ENCODE results near the gene C3.
A peak's percentile ranks its signal among the peaks of the same experiment; 100 is the strongest.
"Not testable (repeated sequence)": the region's sequence is repeated elsewhere in the genome, so short reads cannot be mapped to it uniquely, and the experiment has no call there.

The C3 gene

GRCh38 chr19:6753178-6754031 lies 33.0 kb upstream of the C3 start:
- TF ChIP-seq, protein P1, sequence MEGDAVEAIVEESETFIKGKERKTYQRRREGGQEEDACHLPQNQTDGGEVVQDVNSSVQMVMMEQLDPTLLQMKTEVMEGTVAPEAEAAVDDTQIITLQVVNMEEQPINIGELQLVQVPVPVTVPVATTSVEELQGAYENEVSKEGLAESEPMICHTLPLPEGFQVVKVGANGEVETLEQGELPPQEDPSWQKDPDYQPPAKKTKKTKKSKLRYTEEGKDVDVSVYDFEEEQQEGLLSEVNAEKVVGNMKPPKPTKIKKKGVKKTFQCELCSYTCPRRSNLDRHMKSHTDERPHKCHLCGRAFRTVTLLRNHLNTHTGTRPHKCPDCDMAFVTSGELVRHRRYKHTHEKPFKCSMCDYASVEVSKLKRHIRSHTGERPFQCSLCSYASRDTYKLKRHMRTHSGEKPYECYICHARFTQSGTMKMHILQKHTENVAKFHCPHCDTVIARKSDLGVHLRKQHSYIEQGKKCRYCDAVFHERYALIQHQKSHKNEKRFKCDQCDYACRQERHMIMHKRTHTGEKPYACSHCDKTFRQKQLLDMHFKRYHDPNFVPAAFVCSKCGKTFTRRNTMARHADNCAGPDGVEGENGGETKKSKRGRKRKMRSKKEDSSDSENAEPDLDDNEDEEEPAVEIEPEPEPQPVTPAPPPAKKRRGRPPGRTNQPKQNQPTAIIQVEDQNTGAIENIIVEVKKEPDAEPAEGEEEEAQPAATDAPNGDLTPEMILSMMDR (conservative IDR thresholded peaks at IDR 0.05; ENCODE audit: low read depth, low read length): peak; percentile 45
- H3K4me3 ChIP-seq (ENCODE audit: low read depth, low read length): peak overlapping the region; percentile 58
- DNase-seq (ENCODE audit: low read depth): peak; percentile 72

- TF ChIP-seq, protein P1 (conservative IDR thresholded peaks at IDR 0.05; ENCODE audit: low read depth, low read length): no peak
- DNase-seq (ENCODE audit: low read depth): no peak
- H3K4me3 ChIP-seq (ENCODE audit: low read depth, low read length): peak overlapping the region; percentile 58
Observed at GRCh38 chr19:6752256-6753177, 32.1 kb upstream of the C3 start.

GRCh38 chr19:6751189-6751588 lies 30.7 kb upstream of the C3 start:
- TF ChIP-seq, protein P1 (conservative IDR thresholded peaks at IDR 0.05; ENCODE audit: low read depth, low read length): no peak
- DNase-seq (ENCODE audit: low read depth): no peak
- H3K4me3 ChIP-seq (ENCODE audit: low read depth, low read length): no peak overlapping the region

DNA sequence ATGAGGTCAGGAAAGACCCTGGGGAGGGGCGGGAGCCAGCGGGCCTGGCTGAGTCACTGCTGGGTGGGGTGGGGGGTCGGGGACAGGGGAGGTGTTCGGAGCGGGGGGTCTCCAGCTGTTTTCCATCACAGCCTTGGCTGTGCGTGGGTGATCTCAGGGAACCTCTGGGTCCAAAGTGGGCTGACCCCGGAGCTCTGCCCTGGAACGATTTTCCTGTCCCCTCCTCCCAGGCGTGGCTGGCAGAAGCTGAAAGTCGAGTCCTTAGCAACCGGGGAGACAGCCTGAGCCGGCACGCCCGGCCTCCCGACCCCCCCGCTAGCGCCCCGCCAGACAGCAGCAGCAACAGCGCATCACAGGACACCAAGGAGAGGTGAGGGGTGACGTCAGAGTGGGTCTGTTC lies 29.6 kb upstream of the C3 start:
- no peak overlapping the region for H3K4me3 ChIP-seq (ENCODE audit: low read depth, low read length)
- TF ChIP-seq, protein P1 (conservative IDR thresholded peaks at IDR 0.05; ENCODE audit: low read depth, low read length): no peak
- DNase-seq (ENCODE audit: low read depth): no peak

- DNase-seq (ENCODE audit: low read depth); H3K4me3 ChIP-seq (ENCODE audit: low read depth, low read length): not testable (repeated sequence)
Observed at GRCh38 chr19:6748543-6748942, 28.1 kb upstream of the C3 start.

- H3K4me3 ChIP-seq (ENCODE audit: low read depth, low read length): no peak overlapping the region
- no peak for DNase-seq (ENCODE audit: low read depth)
- TF ChIP-seq, protein P1 (conservative IDR thresholded peaks at IDR 0.05; ENCODE audit: low read depth, low read length): no peak
Observed at GRCh38 chr19:6745965-6746364, 25.5 kb upstream of the C3 start.

All from choroid plexus epithelial cell (primary cell).